HG02943 (cell line): Measurements from ENCODE around the gene ACAT1.
"Not testable (repeated sequence)": the region's sequence is repeated elsewhere in the genome, so short reads cannot be mapped to it uniquely, and the experiment has no call there.

Experiments
- ATAC-seq: cut with Tn5 transposase; IDR thresholded peaks from one replicate; pipeline ENCODE4 v1.9.1; 2021; ENCODE audit warnings: mild to moderate bottlenecking, low read depth, moderate library complexity; ENCODE audit not compliant: unreplicated experiment

The ACAT1 gene

DNA sequence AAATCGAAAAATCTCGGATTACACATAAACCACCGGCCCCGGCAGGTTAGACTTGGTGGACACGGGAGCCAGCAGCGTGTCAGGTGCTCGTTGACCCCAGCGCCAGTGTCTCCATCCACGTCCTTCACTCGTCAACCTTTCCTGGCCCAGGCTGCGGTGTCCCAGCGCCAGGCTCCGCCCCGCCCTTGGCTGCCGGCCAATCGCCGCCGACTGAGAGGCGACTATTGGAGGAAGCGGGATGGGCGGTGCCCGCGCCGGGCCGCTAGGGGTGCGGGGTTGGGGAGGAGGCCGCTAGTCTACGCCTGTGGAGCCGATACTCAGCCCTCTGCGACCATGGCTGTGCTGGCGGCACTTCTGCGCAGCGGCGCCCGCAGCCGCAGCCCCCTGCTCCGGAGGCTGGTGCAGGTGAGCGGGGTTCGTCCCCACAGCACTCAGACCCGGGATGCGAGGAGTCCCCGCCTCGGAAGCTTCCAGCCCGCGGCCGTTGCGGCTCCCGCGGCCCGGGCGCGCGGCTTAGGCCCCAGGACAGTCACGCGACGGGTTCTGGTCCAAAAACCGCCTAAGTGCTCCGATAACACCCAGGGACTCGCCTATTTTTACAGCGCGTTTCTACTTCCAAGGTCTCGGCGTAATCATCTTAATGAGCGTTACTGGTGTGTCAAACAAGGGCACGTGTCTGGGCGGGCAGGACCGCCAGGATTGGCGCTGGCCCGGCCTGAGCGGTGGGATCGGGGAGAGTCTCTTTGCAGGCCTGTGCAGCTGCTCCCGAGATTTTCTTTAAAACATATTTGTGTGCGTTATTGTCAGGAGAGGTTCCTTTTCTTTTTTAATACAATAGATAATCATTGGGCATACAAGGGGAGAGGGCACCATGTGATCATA lies at the start of gene ACAT1:
Gene ACAT1 (plus strand): TSS at position 294 of the 882 bp plus-strand sequence. CDS start 40 bp downstream, at position 334.
- ATAC-seq, result peak; percentile 97

DNA sequence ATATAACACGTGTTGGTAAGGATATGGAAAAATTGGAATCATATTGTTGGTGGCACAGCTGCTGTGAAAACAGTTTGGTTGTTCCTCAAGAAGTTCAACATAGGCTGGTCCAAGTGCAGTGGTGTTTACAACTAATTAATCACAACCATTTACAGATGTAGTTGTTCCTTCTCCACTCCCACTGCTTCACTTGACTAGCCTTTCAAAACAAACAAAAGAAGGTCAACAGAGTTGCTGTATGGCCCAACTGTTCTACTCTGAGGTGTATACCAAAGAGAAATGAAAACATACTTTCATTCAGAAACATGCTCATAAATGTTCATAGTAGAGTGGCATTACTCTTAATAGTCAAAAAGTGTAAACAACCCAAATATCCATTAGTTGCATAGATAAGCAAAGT lies 36.6 kb upstream of the ACAT1 start:
- no peak for ATAC-seq

DNA sequence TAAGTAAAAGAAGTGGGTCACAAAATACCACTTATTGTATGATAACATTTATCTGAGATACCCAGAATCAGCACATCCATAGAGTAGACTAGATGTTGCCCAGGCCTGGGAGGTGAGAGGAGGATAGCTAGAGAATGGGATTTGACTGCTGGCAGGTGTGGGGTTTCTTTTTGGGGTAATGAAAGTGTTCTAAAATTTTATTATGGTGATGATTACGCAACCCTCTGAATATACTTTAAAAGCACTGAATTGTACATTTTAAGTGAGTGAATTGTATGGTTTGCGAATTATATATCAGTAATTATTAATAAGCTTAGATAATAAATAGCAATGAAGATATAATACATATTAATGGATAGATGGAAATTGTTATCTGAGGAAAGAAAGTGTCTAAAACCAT lies 35.7 kb upstream of the ACAT1 start:
- no peak for ATAC-seq

DNA sequence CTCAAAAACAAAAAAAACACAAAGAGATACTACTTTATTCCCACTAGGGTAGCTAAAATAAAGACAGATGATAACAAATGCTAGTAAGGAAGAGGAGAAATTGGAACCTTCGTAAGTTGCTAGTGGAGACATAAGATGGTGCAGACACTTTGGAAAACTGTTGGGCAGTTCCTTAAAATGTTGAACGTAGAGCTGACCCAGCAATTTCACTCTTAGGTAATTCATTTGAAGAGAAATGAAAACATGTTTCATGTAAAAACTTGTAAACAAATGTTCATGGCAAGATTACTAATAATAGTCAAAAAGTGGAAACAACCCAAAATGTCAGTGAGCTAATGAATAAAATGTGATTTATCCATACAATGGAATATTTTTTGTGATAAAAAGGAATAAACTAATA lies 29.2 kb upstream of the ACAT1 start:
- ATAC-seq, result no peak

DNA sequence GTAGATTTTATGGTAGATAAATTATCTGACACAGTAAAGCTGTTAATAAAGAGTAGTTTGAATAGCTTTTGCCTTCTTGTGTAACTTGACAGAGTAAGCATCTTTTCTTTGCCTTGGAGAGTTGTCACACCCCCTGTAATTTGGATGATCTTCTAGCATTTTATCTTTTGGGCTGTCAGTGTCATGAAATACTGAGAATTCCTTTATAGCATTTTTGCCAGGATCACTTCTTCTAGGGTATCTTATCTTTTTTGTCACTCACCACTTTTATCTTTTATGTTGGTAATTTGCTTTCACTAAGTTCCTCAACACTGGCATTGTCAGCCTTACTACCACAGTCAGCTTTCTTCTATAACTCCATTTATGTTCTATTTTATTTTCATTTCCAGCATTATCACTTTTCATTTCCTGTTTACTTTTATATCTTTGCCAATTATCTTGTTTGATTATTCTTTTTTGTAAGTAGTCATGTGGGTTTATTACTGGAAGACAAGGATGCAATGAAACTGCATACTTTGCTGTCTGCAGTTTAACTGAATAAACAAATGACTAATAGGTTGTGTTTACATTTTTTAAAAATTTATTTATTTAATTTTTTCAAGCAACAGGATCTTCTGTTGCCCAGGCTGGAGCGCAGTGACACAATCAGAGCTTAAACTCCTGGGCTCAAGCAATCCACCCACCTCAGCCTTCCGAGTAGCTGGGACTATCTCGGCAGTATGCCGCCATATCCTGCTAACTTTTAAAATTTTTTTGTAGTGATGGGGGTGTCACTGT lies 28.1 kb upstream of the ACAT1 start:
- ATAC-seq, result no peak

DNA sequence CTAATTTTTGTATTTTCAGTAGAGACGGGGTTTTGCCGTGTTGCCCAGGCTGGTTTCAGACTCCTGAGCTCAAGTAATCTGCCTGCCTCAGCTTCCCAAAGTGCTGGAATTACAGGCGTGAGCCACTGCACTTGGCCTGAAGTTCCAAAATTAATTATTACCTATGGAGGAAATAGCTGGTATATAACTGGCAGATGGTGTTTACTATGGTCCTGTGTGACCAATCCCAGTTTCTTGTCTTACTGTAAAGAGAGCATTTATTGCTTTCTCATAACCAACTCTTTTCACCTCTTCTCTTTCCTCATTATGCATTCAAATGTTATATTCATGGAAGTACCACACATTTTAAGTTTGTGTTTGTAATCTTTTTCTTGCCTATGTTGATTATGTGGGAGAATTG lies 24.2 kb upstream of the ACAT1 start:
- no peak for ATAC-seq

DNA sequence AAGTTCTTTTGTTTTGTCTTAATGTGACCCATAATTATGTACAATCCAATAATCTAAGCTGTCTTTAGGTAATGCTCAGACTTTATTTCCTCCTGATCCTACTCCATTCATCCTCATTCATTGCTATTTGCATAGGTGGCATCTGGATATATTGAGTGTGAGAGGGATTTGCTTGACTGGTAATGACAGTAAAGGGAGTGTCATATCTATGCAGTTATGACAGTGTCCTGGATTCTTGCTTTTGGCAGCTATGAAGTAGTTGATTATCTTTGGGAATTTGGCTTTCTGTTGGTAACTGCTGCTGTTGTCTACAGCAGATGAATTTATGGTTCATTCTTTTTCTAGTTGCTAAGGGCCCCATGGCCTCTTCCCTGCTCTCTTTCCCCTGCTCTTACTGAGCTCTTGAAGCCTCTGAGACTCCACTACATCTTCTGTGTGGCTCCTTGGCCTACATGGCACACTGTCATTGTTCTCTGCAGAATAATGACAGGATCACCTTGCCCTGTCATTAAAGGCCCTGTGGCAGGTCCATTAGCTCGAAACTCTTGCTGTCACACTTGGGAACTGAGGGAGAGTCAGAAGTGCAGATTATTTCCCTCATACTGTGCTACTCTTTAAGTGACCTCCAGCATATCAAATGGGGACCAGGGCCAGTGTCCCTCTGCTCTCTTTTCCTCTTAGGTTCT lies 20.1 kb upstream of the ACAT1 start:
- no peak for ATAC-seq

DNA sequence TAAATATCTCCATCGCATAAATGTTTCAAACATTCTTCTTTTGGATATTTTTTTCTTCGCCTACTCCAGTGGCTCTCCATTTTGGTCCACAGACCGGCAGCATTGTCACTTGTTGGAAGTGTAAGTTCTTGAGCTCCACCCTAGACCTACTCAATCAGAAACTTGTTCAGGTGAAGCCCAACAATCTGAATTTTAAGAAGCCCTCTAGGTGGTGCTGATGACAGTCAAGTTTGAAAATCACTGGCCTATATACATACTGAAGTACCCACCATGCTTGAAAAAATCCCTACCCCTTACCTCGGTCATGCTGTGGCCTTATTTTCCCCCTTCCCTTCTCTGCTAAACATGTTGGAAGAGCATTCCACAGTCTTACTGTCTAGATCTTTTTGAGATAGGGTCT lies 10.2 kb upstream of the ACAT1 start:
- ATAC-seq, result no peak

DNA sequence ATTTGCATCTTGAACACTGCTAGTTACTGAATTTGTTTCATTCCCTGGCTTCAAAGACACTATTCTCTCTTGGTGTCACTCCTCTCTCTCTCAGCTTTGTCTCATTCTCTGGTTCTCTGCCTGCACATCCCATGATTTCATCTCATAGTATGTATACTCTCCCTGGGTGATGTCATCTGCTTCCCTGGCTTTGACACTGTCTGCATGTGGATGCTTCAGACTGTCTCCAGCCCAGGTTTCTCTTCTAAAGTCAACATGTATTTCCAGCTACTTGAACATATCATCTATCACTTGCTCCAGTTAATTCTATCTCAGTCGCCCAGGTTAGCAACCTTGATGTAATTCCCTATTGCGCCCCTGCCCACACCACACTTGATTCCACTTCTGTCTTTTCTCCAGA lies 9.3 kb upstream of the ACAT1 start:
- no peak for ATAC-seq

DNA sequence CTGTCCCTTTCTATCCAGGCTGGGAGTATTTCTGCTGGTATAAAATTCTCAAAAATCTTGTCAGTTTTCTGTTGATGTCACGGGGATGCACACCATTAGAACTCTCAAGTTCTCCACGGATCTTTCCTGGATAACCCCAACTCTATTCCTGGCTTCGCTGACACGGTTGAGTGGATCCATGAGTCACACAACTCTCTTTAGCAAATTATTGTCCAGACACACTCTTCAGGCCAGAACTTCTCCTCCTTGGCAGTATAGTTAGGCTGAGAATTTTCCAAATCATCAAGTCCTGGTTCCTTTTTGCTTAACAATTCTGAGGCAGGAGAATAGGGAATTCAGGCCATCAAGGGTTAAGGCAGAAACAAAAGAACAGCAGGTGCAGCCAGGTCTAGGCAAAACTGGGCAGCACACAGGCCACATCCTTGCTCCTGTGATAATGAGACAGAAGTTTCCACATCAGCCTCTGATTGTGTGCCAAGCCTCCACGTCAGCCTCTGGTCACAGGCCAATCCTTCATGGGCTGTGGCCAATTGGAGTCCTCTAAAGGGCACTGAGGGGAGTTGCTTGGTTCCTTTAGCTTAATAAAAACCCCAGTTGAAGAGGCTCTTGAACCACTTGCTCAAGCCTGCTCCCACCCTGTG lies 5.7 kb upstream of the ACAT1 start:
- no peak for ATAC-seq

DNA sequence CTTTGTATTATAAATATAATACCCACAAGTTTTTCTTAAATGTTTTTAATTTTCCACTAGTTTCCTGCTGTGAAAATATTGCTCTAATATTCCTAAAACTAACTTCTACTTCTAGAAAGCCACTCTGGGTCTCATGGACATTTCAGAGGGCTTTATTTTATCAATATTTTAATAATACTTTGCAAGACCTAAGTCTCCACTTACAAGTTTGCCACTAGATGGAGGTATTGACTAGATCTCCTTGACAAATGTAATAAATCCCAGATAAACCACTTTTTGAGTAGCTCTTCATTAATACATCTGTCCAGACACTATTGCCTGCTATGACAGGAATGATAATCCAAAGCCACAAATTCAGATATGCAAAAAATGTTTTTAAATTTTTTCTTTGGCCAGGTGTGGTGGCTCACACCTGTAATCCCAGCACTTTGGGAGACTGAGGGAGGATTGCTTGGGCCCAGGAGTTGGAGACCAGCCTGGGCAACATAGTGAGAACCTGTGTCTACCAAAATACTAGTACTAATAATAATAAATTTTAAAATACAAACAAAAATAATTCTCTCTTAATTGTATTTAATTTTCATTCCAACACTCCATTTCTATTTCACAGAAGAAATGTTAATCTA lies 3.5 kb upstream of the ACAT1 start:
- ATAC-seq, result no peak

DNA sequence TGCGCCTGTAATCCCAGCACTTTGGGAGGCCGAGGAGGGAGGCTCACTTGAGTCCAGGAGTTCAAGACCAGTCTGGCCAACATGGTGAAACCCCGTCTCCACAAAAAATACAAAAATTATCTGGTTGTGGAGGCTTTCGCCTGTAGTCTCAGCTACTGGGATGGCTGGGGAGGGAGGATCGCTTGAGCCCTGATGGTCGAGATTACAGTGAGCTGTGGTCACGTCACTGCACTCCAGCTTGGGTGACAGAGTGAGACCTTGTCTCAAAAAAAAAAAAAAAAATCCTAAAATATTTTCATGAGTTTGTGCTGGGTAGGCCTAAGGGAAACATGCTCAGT lies 462 bp upstream of the ACAT1 start:
- ATAC-seq, result peak; percentile 14

DNA sequence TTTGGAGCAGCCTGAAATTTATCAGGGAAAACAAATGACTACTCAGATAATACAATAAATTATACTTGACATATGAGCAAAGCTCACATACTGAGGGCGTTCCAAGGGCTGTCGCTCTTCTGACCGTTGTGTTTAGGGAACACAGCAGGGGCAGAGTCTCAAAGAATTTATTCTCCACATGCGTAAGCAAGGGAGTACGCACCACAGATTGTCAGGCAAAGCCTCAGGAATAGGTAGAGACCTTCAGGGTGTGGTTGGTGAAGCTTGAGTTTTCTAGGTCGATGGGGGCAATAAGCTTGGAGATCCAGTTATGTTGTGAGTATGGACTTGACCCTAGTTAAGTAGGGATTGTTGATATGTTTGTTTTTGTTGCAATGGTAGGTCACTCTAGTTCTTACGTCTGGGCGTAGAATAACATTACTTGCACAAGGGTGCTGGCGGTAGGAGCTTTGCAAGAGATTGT lies 830 bp downstream of the ACAT1 start:
- ATAC-seq, result no peak

DNA sequence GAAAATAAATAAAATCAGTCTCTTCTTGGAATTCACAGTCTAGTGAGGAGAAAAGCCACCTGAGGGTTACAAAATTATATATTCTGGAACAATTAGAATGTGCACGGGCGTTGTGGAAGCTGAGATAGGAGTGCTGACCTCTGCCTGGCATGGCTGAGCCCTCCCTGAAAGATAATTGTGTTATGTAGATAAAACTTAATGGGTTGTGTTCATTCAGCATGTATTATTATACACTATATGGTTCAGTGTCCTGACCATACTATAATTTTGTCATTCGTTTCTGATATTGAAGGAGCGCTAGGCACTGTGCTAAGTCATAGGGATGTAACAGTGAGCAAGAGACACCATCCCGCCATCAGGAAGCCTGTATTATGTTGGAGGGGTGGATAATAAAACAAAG lies 3.7 kb downstream of the ACAT1 start:
- ATAC-seq, result no peak

DNA sequence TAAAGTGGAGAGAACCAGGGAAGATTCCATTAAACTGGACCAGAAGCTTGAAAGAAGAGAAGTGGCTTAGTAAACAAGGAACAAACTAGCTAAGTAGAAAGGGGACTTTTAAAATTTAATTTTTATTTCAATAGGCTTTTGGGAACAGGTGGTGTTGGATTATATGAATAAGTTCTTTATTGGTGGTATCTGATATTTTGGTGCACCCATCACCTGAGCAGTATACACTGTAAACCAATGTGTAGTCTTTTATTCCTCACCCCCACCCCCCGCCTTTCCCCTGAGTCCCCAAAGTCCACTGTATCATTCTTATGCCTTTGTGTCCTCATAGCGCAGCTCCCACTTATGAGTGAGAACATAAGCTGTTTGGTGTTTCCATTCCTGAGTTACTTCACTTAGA lies 7.4 kb downstream of the ACAT1 start:
- ATAC-seq, result no peak

DNA sequence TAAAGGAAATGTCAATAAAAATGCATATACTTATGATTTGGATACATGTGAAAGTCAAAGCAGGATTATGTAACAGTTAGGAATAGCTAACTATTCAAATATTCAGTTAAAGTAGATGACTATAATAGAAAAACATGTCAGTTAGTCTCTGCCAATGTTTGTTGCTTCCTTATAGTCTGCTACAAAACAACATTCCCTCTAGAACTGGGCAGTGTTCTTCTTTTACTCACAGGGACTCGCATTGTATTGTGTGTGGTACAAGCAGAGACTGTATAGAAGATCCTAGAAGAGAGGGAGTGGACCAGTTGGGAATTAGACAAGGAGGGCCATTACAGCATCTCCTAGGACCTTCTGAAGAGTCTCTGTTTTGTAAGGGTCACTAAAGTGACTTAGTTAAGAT lies 10.6 kb downstream of the ACAT1 start:
- no peak for ATAC-seq

DNA sequence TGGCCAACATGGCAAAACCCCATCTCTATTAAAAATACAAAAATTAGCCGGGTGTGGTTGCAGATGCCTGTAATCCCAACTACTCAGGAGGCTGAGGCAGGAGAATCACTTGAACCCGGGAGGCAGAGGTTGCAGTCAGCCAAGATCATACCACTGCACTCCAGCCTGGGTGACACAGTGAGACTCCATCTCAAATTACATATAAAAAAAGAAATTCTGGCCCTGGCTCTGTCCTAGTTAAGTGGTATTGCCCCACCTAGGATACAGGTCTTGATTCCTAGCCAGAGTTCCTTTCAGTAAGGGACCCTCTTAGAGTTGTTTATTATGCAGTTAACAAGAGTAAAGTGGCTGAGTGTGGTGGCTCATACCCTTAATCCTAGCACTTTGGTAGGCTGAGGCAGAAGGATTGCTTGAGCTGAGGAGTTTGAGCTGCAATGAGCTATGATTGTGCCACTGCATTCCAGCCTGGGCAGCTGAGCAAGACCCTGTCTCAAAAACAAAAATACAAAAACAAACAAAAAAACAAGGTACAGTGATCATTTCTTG lies 11.7 kb downstream of the ACAT1 start:
- ATAC-seq, result not testable (repeated sequence)

DNA sequence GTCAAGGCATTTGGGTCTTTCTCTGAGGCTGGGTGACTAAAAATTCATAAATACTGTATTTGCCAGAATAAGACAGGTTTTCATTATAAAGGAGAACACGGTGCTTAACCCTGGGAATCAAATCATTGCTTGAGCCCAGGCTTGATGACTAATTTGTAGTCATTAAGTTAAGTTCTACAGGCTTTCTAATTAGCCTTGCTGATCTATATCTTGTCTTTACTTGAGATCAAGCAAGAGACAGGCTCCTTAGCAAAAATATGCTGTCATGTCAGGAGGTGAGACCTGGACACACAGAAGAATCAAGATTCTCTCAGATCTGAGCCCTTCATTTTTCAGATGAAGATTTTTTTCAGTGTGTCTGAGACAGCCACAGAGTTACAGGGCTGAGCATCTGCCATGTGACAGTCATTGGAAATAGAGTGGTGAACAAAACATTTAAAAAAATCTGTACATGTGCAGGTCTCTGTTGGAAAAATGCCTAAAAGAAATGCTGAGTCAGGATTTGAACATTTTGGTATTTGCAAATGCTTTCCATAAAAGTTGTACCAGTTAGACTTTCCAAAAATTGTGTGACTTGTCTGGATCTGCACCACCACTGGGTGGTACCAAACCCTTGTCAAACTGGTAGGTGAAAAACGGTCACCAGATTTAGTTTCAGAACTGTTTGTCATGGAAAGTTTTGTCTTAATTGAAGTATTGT lies 14.6 kb downstream of the ACAT1 start:
- ATAC-seq, result no peak

DNA sequence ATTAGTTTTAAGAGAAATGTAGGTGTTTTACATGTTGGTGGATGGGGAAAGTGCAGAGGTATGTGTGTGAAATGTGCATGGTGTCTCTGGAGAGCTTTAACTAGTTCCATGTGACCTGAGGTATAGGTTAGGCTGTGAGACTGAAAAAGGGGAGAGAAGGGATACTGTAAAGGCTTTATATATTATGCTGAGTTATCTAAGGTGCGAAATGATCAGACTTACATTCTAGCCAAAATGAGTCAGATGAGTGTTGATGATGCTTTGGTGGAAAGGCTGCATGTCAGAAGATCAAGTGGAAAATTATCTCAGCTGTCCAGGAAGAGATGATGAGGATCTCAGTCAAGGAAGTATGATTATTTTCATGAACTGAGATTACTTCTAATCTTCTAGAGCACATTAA lies 15.8 kb downstream of the ACAT1 start:
- ATAC-seq, result no peak
